GM21825 (cell line): ENCODE measurements around the gene OVAAL.

Source experiments
- ATAC-seq: cut with Tn5 transposase; IDR thresholded peaks from one replicate; pipeline ENCODE4 v1.9.1; 2021; ENCODE audit warnings: mild to moderate bottlenecking, moderate library complexity; ENCODE audit not compliant: unreplicated experiment

The OVAAL gene

DNA sequence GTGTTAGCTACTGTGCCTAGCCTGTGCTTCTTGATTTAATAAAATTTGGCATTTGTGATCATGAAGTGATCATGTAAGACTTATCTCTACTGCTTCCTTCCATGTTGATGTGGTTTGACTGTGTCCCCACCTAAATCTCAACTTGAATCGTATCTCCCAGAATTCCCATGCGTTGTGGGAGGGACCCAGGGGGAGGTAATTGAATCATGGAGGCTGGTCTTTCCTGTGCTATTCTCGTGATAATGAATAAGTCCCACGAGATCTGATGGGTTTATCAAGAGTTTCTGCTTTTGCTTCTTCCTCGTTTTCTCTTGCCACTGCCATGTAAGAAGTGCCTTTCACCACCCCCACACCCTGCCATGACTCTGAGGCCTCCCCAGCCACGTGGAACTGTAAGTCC is at the start of gene OVAAL:
Gene OVAAL (plus strand): TSS at position 301 of the 400 bp plus-strand sequence.
- no peak for ATAC-seq

DNA sequence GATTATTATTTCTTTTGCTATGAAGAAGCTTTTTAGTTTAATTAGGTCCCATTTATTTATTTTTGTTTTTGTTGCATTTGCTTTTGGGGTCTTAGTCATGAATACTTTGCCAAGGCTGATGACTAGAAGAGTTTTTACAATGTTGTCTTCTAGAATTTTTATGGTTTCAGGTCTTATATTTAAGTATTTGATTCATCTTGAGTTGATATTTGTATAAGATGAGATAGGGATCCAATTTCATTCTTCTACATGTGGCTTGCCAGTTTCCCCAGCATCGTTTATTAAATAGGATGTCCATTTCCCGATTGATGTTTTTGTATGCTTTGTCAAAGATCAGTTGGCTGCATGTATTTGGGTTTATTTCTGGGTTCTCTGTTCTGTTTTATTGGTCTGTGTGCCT is 47.9 kb upstream of the OVAAL start:
- no peak for ATAC-seq

GRCh38 chr1:180513531-180513930 is 45.2 kb upstream of the OVAAL start:
- ATAC-seq, result no peak

DNA sequence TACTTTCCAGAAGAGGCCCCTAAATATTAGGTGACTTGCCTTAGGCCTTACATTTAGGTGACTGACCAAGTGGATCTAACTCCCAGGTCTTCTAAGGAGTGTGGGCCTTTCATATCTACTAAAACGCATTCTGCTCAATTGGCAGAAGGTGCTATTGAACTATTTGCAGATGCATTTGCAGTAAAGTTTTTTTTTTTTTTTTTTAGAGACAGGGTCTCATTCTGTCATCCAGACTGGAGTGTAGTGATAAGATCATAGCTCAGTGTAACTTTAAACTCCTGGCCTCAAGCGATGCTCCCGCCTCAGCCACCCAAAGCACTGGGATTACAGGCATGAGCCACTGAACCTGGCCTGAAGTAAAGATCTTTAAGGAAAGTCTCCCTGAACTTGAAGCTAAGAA is 43.4 kb upstream of the OVAAL start:
- ATAC-seq, result no peak

DNA sequence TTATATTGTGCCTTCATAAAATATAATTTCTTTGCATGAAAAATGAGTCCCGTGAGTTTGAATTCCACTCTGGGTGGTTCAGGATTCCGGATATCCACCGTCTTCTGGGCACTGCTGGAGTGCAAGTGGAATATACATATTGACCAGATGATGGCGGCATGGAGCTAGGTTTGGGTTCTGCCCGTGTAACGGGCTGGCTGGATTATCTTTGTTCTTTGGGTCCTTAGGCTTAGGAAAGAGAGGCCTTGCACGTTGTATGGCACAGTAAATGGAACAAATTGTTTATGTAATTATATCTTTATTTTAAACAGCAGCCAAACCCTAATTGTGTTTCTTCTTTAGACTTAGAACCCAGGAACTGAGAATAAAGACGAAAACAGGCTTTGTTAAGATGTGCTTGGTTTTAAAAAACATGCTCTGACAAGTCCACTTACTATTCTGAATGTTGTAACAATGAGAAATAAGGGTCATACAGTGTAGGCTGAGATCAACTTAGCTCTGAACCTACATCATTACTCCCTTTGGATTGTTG is 42.8 kb upstream of the OVAAL start:
- ATAC-seq, result peak; percentile 89

DNA sequence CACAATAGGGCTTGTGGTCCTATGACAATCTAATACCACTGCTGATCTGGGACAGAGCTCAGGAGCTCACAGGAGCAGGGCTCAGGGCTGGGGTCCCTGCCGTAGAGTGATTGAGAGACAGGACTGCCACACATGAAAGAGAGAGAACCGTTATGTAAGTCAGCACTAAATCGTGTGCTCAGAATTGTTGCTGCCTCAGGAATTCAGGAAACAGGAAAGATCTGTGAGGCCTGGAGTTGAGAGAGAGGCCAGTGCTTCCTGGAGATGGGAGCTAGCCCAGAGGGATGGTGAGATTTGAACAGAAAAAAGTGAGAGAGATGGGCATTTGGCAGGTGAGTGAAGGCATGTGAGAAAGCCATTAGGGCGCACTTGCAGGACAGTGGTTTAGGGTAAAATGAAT is 38.9 kb upstream of the OVAAL start:
- no peak for ATAC-seq

DNA sequence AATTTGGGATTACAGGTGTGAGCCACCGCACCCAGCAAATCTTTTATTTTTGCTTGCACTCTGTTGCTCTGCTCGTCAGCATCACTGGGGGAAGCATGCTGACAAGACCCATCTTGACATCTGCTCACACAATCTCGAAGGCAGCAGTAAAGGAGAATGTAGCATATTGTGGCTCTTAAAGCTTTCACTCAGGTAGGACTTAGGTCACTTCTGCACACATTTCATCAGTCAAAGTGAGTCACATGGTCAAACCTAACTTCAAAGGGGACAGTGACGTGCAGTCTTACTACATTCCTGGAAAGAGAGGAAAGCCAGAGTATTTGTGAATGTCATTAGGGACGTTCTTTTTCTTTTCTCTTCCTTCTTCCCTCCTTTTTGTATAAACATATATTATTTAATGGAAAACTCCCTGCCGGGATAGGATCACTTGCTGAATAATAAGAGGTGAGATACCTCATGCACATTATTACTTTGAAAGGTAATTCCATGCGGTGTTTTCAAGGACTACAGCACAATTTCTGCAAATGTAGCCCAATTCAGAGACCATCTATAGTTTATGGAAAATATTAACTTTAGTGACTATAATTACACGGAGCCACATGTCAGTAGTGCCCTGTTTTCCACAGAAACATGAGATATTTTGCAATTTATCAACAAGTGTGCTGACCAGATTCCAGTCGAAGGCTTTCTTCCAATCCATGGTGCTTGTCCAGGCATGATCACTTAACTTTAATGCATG is 37.1 kb upstream of the OVAAL start:
- no peak for ATAC-seq

DNA sequence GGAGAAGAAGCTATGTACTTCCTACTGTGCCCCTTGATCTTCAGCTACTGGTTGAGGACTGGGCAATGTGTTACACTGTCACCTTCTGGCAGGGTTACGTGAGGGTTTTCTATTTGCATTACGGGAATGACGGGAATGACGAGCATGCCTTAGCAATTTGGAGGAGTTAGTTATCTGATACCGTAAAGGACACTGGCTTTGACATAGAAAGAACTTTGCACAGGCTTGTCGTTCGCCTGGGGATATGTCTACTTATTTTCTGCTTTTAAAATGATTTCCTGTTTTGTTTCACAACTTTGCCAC is 36.6 kb upstream of the OVAAL start:
- no peak for ATAC-seq

- no peak for ATAC-seq
Observed at GRCh38 chr1:180524160-180524914, 34.4 kb upstream of the OVAAL start.

GRCh38 chr1:180524915-180525714 is 33.6 kb upstream of the OVAAL start:
- no peak for ATAC-seq

GRCh38 chr1:180525715-180526039 is 33.1 kb upstream of the OVAAL start:
- ATAC-seq, result no peak

- no peak for ATAC-seq
Observed at GRCh38 chr1:180527101-180527669, 31.6 kb upstream of the OVAAL start.

DNA sequence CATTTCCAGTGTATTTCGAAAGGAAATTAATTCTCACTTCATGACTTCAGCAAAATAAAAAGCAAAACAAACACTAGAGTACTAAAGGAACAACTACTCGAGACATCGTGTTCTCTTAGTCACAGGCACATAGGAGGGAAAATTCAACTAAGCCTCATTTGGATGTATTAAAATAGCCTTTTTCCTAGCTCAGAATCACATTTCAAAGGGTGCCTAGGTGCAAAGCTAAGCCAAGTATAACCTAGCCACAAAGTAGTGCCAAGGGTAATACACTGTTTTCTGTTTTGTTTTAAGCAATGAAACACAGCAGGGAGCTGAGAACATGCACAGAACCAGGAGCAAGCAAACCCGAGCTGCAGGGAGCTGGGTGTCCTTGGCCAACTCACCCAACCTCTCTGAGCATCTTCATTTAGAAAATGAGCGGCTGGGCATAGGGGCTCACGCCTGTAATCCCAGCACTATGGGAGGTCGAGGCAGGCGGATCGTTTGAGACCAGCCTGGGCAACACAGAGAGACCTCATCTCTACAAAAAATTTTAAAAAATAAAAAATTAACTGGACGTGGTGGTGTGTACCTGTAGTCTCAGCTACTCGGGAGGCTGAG is 29.8 kb upstream of the OVAAL start:
- ATAC-seq, result no peak

DNA sequence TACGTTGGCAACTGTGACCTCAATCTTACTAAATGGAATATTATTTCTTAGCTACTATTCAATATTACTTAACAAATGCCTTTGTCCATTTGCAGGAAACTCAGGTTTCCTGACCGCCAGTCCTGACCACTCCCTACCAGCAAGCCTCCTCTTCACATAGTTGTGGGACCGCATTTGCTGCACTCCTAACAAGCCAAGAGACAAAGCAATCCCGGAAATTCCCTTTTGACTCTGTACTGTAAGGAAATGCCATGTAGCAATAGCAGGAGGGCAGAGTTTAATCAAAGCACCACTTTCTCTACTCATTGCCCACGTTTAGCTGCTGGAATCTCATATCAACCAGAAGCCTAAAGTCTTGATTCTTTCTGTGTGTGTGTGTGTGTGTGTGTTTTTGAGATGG is 28.3 kb upstream of the OVAAL start:
- no peak for ATAC-seq

- no peak for ATAC-seq
Observed at GRCh38 chr1:180532854-180533253, 25.9 kb upstream of the OVAAL start.

GRCh38 chr1:180533266-180533987 is 25.3 kb upstream of the OVAAL start:
- ATAC-seq, result peak; percentile 65

GRCh38 chr1:180534214-180534613 is 24.6 kb upstream of the OVAAL start:
- no peak for ATAC-seq

DNA sequence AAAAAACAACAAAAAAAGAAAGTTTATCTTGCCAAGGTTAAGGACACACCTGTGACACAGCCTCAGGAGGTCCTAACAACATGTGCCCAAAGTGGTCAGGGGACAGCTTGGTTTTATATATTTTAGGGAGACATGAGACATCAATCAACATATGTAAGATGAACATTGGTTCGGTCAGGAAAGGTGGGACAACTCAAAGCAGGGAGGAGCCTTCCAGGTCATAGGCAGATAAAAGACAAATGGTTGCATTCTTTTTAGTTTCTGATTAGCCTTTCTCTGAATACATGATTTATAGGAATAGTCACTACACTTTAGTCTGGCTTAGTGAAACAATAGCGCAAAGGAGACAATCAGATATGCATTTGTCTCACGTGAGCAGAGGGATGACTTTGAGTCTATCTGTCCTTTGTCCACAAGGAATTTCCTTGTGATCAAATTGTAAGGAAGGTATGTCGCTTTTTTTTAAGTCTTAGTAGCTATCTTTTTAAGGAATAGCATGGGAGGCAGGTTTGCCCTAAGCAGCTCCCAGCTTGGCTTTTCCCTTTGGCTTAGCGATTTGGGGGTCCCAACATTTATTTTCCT is 23.3 kb upstream of the OVAAL start:
- ATAC-seq, result no peak

DNA sequence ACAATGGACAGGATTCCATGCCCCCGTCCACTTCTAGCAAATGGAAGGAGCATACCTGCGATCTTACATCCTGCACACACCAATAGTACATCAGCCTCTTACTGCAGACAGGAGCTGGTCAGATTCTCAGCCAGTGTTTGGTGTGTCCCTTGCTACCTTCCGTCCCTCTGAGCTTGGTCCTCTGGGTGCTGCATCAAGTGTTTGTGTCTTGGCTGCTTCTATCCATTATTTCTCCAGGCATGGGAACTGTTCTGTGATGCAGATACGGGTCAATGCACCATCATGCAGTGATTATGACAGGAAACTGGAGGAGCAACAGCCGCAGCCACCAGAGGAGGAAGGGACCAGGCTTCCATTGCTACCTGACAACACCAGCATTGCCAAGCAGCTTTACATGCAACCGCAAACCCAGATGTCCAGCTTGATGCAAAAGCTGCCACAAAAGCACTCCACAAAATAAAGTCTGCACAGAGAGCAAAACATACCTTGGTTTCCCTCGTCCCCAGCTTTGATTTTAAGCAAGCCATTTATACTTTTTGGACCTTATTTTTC is 21.9 kb upstream of the OVAAL start:
- ATAC-seq, result no peak

DNA sequence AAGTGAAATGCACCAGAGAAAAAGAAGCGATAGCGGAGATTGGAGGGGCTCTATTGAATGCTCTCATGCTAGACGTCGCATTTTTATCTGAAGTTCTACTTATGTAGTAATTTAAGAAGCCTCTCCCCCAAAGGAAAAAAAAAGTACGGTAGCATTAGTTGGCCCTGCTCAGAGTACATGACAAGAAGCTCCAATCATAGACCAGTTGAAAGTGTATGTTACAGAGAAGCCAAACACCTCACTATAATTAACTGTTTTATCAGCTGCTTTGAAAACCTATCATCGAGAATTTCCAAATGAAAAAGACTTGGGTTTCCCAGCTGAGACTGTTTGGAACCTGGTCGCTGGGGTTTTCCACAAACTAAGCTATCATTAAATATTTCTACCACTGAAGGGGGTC is 19.6 kb upstream of the OVAAL start:
- ATAC-seq, result no peak
